ENCODE data around the gene APMAP.

The APMAP gene

GRCh38 chr20:25023356-25023755 is 30.8 kb upstream of the APMAP start:
- no peak for DNase-seq

GRCh38 chr20:25022680-25023079 is 30.1 kb upstream of the APMAP start:
- no peak for DNase-seq

- no peak for DNase-seq
Observed at GRCh38 chr20:25021336-25021735, 28.8 kb upstream of the APMAP start.

- no peak for DNase-seq
Observed at GRCh38 chr20:25020901-25021301, 28.4 kb upstream of the APMAP start.

- DNase-seq, result no peak
Observed at GRCh38 chr20:25020345-25020744, 27.8 kb upstream of the APMAP start.

- DNase-seq, result no peak
Observed at GRCh38 chr20:25019381-25020155, 27.0 kb upstream of the APMAP start.

GRCh38 chr20:25018841-25019240 is 26.3 kb upstream of the APMAP start:
- DNase-seq, result no peak

GRCh38 chr20:25018425-25018824 is 25.9 kb upstream of the APMAP start:
- peak; percentile 20 for DNase-seq

GRCh38 chr20:25017257-25017803 is 24.8 kb upstream of the APMAP start:
- DNase-seq, result peak; percentile 93

GRCh38 chr20:25016471-25016870 is 23.9 kb upstream of the APMAP start:
- DNase-seq, result no peak

GRCh38 chr20:25015986-25016385 is 23.4 kb upstream of the APMAP start:
- no peak for DNase-seq

GRCh38 chr20:25014816-25015215 is 22.3 kb upstream of the APMAP start:
- DNase-seq, result peak; percentile 23

- DNase-seq, result no peak
Observed at GRCh38 chr20:25013478-25014380, 21.2 kb upstream of the APMAP start.

- no peak for DNase-seq
Observed at GRCh38 chr20:25012616-25013189, 20.2 kb upstream of the APMAP start.

GRCh38 chr20:25011831-25012241 is 19.3 kb upstream of the APMAP start:
- DNase-seq, result no peak

- DNase-seq, result no peak
Observed at GRCh38 chr20:25011261-25011660, 18.7 kb upstream of the APMAP start.

GRCh38 chr20:25009218-25010145 is 16.9 kb upstream of the APMAP start:
- no peak for DNase-seq

GRCh38 chr20:25008388-25009217 is 16.1 kb upstream of the APMAP start:
- DNase-seq, result no peak

- no peak for DNase-seq
Observed at GRCh38 chr20:25007491-25008305, 15.1 kb upstream of the APMAP start.

- DNase-seq, result no peak
Observed at GRCh38 chr20:25006431-25007167, 14.0 kb upstream of the APMAP start.
